ENCODE data around the gene TTYH2.
"Not testable (repeated sequence)": the region's sequence is repeated elsewhere in the genome, so short reads cannot be mapped to it uniquely, and the experiment has no call there.

The TTYH2 gene

DNA sequence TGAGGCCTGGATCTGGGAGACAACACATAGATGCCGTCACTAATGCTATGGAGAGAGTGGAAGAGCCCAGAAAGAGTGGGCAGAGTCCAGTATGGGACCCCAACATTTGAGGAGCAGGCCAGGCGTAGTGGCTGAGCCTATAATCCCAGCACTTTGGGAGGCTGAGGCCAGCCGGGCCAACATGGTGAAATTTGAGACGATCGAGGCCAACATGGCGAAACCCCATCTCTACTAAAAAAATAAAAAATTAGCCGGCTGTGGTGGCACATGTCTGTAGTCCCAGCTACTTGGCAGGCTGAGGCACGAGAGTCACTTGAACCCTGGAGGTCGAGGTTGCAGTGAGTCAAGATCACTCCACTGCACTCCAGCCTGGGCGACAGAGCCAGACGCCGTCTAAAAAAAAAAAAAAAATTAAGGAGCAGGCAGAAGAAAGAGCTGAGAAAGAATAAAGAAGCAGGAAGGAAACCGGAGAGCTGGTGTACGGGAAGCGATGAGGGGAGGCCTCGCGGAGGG, 54.7 kb downstream of the TTYH2 start:
- DNase-seq (ENCODE audit: low spot score): no peak

DNA sequence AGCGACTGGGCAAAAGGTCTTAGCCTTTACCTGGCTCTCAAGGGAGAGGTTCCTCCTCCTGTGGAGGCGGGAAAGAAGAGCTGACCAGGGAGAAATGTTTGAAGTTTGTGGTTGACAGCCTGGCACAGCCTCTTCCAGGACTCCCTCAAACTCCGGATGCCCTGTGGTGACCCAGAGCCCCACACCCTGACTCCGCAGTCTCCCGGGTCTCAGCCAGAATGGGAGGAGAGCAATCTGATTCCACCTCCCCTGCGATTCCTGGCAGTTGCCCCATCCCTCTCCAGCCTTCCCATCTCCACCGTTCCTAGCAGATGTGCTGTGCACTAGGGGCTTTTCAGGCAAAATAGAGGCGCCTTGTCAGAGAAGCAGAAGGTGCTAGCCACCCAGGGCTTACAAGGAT, 55.2 kb downstream of the TTYH2 start:
- no peak for DNase-seq (ENCODE audit: low spot score)

DNA sequence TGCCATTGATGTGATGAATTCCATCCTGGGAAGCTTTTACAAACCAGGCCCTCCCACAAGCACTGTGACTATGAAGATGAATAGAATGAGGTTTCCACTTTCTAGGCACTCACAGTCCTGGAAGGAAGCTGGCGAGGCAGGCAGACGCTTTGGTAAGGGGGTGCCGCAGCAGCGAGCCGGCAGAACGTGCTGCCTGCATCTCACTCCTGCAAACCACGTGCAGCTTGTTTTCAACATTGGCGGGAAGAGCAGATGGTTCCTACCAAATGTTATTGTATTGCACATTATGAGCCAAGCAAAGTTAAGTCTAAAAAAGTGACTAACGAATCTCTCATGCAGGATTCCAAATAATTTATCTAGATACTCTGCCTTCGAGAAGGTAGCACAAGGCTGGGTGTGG, 57.0 kb downstream of the TTYH2 start:
- no peak for DNase-seq (ENCODE audit: low spot score)

DNA sequence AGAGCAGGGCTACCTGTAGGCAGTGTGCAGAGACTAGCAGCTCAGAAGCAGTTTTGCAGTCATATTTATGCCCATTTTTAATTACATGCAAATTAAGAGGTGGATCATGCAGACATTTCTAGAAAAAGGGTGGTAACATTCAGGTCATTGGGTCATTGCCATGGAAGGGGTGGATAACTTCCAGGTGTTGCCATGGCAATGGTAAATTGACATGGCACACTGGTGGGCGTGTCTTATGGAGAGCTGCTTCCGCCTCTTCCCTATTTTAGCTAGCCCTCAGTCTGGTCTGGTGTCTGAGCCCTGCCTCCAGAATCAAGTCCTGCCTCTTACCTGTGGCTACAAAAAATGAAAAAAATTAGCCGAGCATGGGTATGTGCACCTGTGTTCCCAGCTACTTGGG, 57.9 kb downstream of the TTYH2 start:
- DNase-seq (ENCODE audit: low spot score): no peak

DNA sequence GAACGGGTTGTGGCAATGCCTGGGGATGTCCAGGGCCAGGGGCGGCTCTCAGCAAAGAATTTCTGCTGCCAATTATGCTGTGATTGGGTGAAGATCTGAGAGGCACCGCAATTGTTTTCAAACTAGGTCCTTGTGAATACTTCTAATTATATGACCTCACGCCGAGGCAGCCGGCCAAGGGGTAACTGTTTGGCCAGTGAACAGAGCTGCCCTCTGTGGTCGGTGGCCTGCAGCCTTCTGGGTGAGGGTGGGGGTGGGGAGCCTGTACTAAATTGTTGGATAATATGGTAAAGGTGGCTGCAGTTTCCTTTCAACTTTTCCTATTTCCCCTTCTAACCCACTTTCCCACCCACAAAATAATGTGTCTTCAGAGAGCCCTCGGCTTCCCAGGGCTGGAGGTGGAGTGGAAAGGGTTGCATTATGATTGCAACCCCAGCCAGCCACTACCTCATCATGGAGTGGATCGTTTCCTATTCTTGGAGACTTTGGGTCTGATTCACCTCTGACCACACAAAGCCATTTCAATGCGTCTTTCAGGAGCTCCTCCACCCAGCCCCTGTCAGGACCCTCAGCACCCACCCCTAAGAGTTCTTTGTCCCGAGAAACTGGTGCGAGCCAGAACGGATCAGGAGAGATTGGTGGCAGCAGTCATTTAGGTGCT, 58.7 kb downstream of the TTYH2 start:
- no peak for DNase-seq (ENCODE audit: low spot score)

DNA sequence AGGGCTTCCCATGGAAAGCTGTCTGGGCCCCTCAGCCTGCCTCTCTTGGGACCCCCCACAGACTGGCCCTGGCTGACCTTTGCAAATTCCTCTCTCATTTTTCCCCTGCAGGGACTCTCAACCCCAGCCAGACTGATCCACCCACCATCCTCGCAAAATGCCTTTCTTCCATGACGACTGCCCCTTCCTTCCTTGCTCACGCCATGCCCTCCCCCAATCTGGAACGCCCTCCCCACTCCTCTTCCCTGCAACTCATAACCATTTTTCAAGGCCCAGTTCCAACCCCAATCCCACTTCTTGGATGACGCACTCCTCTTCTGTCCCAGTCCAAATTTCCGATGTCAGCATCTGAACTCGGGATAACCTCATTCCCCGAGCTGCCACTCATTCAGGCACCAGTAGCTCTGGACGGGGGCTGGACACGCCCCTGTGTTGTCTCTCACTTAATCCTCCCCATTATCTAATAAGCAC, 59.4 kb downstream of the TTYH2 start:
- DNase-seq (ENCODE audit: low spot score): no peak

DNA sequence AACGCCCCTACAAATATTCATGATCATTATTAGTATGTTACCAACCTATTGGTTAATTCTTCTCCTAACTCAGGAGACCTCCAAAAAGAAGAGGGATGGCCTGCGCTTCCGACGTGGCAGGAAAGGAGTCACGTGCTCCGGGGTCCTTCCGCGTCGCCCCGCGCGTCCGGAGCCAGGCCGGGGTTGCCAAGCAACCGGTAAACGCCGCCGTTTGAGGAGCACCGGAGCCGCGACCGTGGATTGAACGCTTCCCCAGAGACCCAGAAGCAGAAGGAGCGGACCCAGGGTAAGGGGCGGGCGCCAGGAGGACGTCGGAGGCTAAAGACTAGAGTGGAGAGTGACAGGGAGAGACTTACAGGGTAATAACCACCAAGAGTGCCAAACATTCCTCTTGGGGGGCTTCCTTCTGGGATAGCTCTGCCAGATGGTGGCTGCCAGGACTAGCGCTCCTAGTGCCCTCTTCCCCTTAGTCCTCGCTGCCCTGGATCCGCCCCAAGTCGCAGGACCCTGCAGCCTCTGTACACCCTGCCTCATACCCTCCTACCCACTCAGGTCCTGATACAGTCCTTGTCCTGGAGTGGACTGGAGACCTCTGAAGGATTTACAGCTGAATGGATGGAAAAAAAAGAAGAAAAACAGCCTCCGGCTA, 60.8 kb downstream of the TTYH2 start, which contains the start of gene DNAI2:
Gene DNAI2, plus strand, starts transcription at position 175 of the 649 bp plus-strand sequence. CDS start 7,584 bp downstream, outside the sequence.
- DNase-seq (ENCODE audit: low spot score): no peak

DNA sequence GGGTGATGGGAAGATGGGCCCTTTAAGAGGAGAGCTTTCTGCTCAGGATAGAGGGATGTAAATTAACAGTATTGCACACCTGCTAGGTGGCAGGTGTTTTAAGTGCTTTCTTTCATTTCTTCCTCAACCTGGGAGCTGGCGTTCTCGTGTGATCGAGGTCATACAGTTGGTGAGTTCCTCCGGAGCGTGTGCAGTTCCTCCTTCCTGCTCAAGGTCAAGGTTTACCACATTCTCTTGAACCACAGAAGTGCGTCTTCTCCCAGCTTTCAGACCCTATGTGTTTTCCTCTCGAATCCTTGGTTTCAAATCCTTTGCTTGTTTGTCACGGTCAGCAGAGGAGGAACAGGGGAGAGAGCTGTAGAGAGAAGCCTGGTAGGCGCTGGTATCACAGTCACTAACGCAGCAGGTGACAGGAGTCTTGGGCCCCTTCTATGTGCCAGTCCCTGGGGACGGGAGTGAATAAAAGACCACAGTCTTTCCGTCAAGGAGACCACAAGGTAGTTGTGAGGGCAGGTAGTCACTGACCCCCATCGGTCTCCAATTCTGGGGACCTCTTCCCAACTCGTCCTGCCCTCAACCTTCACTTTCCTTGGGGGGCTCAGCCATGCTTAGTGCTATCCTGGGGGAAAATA, 61.5 kb downstream of the TTYH2 start:
- no peak for DNase-seq (ENCODE audit: low spot score)

DNA sequence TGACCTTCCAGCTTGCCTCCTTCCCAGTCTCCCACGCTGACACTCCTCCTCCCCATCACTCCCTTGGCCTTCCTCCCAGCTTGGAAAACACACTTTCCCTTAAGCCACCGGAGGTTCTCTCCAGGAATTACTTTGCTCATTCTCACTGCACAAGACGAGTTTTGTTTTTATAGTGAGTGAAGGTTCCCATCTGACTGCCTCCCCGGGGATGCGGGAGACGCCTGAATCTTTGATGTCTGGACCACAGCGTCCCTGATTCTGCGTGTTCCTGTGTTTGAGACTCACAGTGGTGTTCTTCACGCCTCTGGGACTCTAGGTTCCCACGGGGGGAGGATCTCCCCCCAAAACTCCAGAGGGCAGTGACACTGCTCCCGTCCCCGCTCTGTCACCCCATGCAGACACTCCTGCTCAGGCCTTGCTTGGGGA, 62.7 kb downstream of the TTYH2 start:
- DNase-seq (ENCODE audit: low spot score): no peak

DNA sequence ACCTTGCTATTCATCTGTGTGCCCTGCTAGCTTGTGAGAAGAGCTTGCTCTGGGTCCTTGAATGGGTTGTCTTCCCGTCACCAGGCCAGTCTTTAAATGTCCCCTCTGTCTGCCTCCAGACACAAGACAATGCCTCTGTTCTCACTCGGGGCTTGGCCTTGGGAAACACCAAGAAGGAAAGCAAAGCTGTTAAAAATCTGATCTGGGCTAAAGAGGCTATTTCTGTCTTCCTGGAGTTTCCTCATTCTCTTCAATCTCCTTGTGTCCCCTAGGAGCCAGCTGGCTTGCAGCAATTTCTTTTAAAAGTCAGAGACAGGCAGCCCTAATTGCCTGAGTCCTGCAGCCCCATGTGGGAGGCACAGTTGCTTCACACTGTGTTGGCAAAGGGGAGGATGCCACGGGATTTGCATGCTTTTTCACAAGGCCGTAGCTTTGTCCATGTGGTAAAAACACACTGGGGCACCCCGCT, 63.2 kb downstream of the TTYH2 start:
- no peak for DNase-seq (ENCODE audit: low spot score)

DNA sequence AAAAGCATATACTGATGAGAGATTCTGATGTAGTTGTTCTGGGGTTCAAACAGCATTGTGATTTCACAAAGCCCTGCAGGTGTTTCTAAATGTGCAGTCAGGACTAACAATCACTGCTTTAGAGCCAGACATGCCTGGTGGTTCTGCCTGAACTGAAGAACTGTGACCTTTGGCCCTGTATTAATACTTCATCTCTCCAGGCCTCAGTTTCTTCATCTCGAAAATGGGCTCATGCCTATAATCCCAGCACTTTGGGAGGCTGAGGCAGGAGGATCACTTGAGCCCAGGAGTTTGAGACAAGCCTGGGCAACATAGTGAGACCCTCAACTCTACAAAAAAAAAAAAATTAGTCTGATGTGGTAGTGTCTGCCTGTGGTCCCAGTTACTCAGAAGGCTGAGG, 64.6 kb downstream of the TTYH2 start:
- no peak for DNase-seq (ENCODE audit: low spot score)

DNA sequence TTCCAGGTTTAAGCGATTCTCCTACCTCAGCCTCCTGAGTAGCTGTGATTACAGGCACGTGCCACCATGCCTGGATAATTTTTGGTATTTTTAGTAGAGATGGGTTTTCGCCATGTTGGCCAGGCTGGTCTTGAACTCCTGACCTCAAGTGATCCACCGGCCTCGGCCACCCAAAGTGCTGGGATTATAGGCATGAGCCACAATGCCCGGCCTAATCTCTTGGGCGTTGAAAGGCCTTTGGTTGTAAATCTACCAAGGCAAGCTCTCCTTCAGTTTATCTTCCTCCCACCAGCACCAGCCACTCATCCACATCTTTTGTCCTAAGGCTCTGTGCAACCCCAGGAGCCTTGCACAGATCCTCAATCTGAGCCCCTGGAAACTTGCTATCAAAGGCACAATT, 66.2 kb downstream of the TTYH2 start:
- DNase-seq (ENCODE audit: low spot score): not testable (repeated sequence)

DNA sequence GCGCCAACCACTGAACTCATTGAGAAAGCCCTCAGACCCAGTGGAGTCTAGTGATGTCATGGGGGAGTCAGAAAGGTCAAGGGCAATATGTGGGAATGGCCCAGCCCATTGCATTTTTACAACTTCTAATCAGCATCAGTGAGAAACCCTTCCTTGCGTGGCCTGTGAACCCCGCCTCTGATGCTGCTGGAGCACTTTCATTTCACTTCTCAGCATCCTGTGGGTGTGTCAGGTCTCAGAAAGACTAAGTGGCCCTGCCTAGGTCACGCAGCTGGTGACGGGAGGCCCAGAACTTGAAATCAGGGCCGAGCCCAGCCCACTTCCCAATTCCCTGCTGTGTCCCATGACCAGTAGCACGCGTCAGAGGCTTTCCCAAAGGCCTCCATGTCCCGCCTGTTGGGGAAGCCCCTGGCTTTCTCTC, 66.7 kb downstream of the TTYH2 start:
- no peak for DNase-seq (ENCODE audit: low spot score)

DNA sequence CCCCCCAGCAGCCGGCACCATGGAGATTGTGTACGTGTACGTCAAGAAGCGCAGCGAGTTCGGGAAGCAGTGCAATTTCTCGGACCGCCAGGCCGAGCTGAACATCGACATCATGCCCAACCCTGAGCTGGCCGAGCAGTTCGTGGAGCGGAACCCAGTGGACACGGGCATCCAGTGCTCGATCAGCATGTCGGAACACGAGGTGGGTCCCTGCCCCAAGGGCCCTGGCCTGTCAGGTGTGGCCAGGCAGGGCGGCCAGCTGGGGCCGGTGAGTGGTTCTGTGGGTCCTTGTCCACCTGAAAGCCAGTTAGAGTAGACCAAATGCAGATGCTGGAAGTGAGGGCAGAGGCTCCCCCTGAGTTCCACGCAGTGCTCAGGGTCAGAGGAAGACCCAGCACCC, 68.4 kb downstream of the TTYH2 start:
- DNase-seq (ENCODE audit: low spot score): no peak

DNA sequence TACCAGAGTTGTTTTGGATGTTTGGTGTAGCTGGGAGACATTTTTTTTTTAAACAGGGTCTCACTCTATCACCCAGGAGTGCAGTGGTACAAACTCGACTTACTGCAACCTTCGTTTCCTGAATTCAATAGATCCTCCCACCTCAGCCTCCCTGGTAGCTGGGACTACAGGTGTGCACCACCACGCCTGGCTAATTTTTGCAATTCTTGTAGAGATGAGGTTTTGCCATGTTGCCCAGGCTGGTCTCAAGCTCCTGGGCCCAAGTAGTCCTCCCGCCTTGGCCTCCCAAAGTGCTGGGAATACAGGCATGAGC, 68.9 kb downstream of the TTYH2 start:
- not testable (repeated sequence) for DNase-seq (ENCODE audit: low spot score)

DNA sequence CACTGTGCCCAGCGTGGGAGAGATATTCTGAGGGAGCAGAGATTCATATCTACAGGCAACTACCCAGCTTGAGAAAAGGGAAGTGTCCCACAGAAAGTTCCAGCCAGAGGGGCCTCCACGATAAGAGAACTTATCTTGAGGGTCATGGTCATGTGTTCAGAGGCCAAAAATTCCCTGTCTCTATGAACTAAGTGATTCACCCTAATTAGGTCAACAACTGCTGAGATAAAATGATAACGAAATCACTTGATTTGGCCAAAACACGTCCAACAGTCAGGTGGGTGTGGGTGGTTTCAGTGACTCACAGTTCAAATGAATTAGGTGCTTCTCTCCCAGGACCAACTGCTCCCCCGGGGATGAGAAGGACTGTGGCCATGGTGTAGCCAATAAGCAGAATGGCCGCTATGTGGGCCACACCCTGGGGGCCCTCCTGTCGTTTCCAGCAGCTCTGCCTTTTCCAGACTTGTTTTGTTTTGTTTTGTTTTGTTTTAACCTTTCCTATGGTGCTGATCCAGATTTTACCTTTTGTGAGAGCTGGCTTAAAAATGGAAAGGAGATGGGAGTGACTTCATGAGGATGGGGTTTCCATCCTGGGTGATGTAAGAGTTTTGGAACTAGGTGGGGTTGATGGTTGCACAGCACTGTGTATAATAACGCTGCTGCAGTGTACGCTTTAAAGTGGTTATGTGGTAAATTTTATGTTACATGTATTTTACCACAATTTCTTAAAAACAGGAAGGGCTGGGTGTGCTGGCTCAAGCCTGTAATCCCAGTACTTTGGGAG, 69.4 kb downstream of the TTYH2 start:
- no peak for DNase-seq (ENCODE audit: low spot score)

DNA sequence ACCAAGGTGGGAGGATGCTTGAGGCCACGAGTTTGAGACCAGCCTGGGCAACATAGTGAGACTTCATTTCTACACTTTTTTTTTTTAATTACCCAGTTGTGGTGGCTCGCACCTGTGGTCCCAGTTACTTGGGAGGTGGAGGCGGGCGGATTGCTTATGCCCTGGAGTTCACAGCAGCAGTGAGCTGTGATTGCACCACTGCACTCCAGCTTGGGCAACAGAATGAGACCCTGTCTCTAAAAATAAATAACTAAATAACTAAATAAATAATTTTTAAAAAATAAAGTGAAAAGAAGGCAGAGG, 70.0 kb downstream of the TTYH2 start:
- DNase-seq (ENCODE audit: low spot score): no peak

DNA sequence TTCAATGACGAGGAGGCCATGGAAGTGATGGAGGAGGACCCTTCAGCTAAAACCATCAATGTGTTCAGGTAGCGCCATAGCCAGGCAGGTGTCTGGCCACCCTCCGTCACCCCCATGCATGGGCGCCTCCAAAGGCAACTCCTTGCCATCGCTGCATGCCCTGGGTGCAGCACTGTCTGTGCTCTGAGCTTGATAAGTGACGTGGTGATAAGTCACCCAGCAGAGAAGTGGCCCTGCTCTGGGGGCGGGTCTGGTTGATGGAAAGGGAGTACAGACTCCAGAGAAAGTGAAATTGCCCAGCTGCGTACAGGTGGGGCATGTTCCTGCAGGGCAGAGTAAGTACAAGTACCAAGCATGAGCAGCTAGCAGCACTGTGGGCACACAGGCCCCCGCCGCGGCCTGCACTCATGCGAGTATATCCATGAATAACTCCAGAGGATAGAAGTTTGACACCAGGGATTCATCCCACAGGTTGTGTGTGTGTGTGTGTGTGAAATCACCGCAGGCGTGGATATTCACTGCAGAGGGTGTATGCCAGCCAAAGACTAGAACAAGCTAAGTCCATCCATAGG, 73.7 kb downstream of the TTYH2 start:
- DNase-seq (ENCODE audit: low spot score): no peak

DNA sequence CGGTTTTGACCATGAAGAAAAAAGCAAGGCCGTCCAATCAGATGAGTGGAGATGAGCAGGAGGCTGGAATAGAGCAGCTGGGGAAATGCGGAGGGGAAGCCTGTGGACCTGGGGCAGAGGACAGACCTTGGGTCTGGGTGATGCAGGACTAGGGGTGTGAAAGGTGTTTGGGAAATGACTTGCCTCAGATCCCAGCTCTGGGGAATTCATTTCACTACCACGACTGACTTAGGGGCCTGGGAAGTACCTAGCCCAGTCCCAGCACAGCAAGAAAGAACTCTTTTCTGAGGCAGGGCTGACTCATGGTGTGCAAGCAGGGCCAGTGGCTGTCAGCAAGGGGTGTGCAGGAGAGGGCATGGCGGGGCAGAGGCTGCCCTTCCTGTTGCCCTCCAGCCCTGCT, 75.4 kb downstream of the TTYH2 start:
- no peak for DNase-seq (ENCODE audit: low spot score)

DNA sequence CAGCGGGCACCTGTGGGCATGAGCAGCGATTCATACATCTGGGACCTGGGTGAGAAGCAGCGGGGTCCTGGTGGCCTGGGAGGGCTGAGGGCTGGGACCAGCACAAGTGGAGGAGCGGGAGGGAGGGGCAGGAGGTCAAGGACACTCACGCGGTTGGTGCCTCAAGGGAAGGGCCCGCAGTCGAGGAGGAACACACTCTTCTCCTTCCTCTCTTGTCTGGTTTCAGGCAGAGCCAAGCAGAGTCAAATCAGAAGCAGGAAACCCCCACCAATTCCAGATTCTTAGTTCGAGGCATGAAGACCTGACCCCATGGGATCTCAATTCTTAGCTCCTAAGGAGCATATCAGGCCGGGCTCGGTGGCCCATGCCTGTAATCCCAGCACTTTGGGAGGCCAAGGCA, 76.3 kb downstream of the TTYH2 start:
- DNase-seq (ENCODE audit: low spot score): no peak

DNA sequence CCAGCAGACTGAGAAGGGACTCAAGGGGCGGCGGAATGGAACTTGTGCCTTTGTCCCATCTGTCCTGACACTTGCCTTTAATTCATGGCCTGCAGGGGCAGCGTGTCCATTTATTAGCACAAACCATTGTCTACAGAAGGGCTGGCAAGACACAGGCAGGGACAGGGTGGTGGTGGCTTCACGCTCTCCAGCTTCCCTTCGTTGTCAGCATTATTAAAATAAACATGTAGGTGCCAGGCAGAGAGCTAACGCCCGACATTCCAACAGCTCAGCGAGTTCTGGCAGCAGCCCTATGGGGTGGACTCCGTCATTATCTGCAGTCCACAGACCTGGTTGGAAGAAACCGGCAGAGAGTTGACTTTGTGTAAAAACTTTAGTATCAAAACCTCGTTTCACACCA, 77.0 kb downstream of the TTYH2 start:
- DNase-seq (ENCODE audit: low spot score): no peak

DNA sequence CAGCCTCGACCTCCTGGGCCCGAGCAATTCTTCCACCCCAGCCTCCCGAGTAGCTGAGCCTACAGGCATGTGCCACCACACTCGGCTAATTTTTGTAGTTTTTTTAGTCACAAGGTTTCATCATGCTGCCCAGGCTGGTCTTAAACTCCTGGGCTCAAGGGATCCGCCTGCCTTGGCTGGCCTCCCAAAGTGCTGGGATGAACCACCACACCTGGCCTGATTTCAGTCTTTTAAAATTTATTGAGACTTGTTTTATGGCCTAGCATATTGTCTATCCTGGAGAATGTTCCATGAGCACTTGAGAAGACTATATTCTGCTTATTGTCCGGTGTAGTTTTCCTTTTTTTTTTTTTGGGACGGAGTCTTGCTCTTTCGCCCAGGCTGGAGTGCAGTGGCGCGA, 79.1 kb downstream of the TTYH2 start:
- no peak for DNase-seq (ENCODE audit: low spot score)

Measured in HuH-7.5 (cell line).